ENCODE results near the gene LTBP1. TPM values are rescaled to one million over a fixed set of nuclear protein-coding genes. Genes with fewer than 3 reads are reported as not detected.

Gene LTBP1
- total RNA-seq, 6 experiments from 2014 or later, result 260 to 409 (median 335) TPM

DNA sequence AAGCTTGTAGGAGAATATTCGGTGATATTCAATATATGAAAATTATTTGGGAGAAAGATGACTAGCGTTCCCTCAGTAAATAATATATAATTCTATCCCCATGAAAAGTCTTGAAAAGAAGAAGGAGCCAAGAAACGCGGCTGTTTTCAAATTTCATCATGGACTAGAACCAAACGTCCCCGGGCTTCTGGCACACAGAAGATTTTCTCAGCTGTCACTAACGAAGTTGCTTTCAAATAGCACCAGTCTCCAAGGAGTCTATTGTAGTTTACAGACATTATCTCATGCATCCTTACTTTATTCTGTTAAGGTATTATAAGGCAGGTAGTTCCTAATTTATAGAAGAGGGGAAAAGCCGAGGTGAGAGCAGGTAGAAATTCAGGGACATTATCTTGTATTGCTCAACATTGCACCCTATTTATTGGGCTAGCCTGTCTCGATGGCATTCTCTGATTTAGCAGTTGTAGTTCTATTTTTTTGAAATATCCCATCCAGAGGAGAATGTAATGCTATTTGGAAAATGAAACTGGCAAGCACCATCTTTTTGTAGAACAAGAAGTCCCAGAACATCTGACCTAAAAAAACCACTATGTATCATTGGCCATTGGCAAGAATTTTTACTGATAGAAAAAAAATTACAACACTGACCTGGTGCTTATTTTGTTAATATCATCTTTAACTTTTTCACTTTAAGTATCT is 331.6 kb downstream of the LTBP1 start:
- peaks cover 30% of the 10 kb centered on the region for H3K4me1 Mint-ChIP-seq (ENCODE audit: low read depth)
- TF ChIP-seq, protein P1, sequence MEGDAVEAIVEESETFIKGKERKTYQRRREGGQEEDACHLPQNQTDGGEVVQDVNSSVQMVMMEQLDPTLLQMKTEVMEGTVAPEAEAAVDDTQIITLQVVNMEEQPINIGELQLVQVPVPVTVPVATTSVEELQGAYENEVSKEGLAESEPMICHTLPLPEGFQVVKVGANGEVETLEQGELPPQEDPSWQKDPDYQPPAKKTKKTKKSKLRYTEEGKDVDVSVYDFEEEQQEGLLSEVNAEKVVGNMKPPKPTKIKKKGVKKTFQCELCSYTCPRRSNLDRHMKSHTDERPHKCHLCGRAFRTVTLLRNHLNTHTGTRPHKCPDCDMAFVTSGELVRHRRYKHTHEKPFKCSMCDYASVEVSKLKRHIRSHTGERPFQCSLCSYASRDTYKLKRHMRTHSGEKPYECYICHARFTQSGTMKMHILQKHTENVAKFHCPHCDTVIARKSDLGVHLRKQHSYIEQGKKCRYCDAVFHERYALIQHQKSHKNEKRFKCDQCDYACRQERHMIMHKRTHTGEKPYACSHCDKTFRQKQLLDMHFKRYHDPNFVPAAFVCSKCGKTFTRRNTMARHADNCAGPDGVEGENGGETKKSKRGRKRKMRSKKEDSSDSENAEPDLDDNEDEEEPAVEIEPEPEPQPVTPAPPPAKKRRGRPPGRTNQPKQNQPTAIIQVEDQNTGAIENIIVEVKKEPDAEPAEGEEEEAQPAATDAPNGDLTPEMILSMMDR (IDR thresholded peaks at IDR 0.05), result no peak
- no peak for DNase-seq
- H3K27me3 Mint-ChIP-seq (ENCODE audit: insufficient read depth), result peaks cover 2% of the 10 kb centered on the region
- H3K4me3 Mint-ChIP-seq, result no peak overlapping the region
- H3K36me3 Mint-ChIP-seq (ENCODE audit: low read depth), result peaks cover 66% of the 10 kb centered on the region
- no peaks in the 10 kb centered on the region for H3K9me3 Mint-ChIP-seq
- no peak overlapping the region; the same call in 1 of the 2 replicates for H3K27ac Mint-ChIP-seq

DNA sequence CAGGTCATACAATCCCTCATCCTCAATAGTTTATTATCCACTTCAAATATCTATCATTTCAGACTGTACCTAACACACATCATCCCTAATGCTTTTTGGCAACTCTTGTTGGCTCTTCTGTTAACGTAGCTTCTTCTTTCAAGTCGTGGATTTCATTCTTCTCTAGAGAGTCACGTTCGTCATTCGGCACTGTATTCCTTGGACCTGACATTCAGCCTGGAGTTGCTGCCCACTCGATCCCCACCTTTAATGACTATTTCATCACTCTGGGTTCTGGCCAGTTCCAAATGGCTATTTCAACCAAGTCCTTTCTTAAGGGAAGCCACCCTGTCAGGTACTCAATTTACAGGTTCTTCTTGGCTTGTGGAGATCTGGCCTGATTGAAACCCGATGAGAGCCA is 337.5 kb downstream of the LTBP1 start:
- H3K9me3 Mint-ChIP-seq, result no peaks in the 10 kb centered on the region
- H3K36me3 Mint-ChIP-seq (ENCODE audit: low read depth), result peaks cover 64% of the 10 kb centered on the region

GRCh38 chr2:33287507-33288005 is 340.8 kb downstream of the LTBP1 start:
- H3K27ac Mint-ChIP-seq, result no peak overlapping the region
- H3K27me3 Mint-ChIP-seq (ENCODE audit: insufficient read depth), result peaks cover 1% of the 10 kb centered on the region; the same call in 1 of the 2 replicates
- H3K36me3 Mint-ChIP-seq (ENCODE audit: low read depth), result peaks cover 57% of the 10 kb centered on the region
- no peak for DNase-seq
- no peak overlapping the region for H3K4me3 Mint-ChIP-seq
- no peaks in the 10 kb centered on the region for H3K9me3 Mint-ChIP-seq
- TF ChIP-seq, protein P1 (IDR thresholded peaks at IDR 0.05), result no peak
- H3K4me1 Mint-ChIP-seq (ENCODE audit: low read depth), result peaks cover 55% of the 10 kb centered on the region

More for the DNA sequence above, 337.5 kb downstream of the LTBP1 start:
- peaks cover 23% of the 10 kb centered on the region for H3K4me1 Mint-ChIP-seq (ENCODE audit: low read depth)
- H3K4me3 Mint-ChIP-seq, result no peak overlapping the region
- TF ChIP-seq, protein P1 (IDR thresholded peaks at IDR 0.05), result no peak
- H3K27ac Mint-ChIP-seq, result no peak overlapping the region
- peaks cover 1% of the 10 kb centered on the region; the same call in 1 of the 2 replicates for H3K27me3 Mint-ChIP-seq (ENCODE audit: insufficient read depth)
- DNase-seq, result no peak

GRCh38 chr2:33288011-33288410 is 341.3 kb downstream of the LTBP1 start:
- no peak for DNase-seq
- Mint-ChIP-seq H3K27me3 (ENCODE audit: insufficient read depth) (peaks cover 1% of the 10 kb centered on the region; the same call in 1 of the 2 replicates), H3K9me3 (no peaks in the 10 kb centered on the region), H3K36me3 (ENCODE audit: low read depth) (peaks cover 62% of the 10 kb centered on the region), H3K4me3 (peak overlapping the region; percentile 30; the same call in 1 of the 2 replicates), H3K27ac (peak overlapping the region; percentile 60; the same call in 1 of the 2 replicates), H3K4me1 (ENCODE audit: low read depth) (peaks cover 59% of the 10 kb centered on the region)
- TF ChIP-seq, protein P1 (IDR thresholded peaks at IDR 0.05), result no peak

GRCh38 chr2:33289961-33290360 is 343.2 kb downstream of the LTBP1 start:
- Mint-ChIP-seq H3K27ac (peak overlapping the region; percentile 34; the same call in 1 of the 2 replicates), H3K4me3 (peak overlapping the region; percentile 52; the same call in 1 of the 2 replicates), H3K27me3 (ENCODE audit: insufficient read depth) (peaks cover 1% of the 10 kb centered on the region; the same call in 1 of the 2 replicates), H3K9me3 (no peaks in the 10 kb centered on the region), H3K4me1 (ENCODE audit: low read depth) (peaks cover 62% of the 10 kb centered on the region), H3K36me3 (ENCODE audit: low read depth) (peaks cover 60% of the 10 kb centered on the region)
- no peak for DNase-seq
- TF ChIP-seq, protein P1 (IDR thresholded peaks at IDR 0.05), result no peak

All from HFFc6 (cell line).